Measurements from ENCODE around the gene C6orf89.

DNA sequence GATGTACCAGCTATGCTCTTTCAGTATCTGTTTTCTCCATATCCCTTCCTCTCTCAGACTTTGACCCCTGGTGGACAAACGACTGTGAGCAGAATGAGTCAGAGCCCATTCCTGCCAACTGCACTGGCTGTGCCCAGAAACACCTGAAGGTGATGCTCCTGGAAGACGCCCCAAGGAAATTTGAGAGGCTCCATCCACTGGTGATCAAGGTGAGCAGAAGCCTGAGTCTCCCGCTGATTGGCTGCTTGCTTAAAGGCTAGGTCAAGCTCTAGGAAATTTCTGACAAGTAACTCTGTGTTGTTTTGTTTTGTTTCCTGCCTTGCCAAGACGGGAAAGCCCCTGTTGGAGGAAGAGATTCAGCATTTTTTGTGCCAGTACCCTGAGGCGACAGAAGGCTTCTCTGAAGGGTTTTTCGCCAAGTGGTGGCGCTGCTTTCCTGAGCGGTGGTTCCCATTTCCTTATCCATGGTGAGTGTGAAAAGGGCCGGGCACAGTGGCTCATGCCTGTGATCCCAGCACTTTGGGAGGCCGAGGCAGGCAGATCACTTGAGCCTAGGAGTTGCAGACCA is 28.6 kb downstream of the C6orf89 start:
- TF ChIP-seq, protein P1, sequence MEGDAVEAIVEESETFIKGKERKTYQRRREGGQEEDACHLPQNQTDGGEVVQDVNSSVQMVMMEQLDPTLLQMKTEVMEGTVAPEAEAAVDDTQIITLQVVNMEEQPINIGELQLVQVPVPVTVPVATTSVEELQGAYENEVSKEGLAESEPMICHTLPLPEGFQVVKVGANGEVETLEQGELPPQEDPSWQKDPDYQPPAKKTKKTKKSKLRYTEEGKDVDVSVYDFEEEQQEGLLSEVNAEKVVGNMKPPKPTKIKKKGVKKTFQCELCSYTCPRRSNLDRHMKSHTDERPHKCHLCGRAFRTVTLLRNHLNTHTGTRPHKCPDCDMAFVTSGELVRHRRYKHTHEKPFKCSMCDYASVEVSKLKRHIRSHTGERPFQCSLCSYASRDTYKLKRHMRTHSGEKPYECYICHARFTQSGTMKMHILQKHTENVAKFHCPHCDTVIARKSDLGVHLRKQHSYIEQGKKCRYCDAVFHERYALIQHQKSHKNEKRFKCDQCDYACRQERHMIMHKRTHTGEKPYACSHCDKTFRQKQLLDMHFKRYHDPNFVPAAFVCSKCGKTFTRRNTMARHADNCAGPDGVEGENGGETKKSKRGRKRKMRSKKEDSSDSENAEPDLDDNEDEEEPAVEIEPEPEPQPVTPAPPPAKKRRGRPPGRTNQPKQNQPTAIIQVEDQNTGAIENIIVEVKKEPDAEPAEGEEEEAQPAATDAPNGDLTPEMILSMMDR (IDR thresholded peaks at IDR 0.05 in 2 of 3, conservative IDR thresholded peaks at IDR 0.05 in 1 of 3; ENCODE audit: borderline replicate concordance in 1 of 3, insufficient read depth in 1 of 3, low read depth in 2 of 3, low read length in 2 of 3): peak; percentile 36 to 54 (median 38); a peak in 5 of 6 replicates
- TF ChIP-seq POLR2A (IDR thresholded peaks at IDR 0.05; ENCODE audit: borderline replicate concordance, extremely low read depth, insufficient read depth, insufficient read length): no peak
- TF ChIP-seq YY1 (IDR thresholded peaks at IDR 0.05; ENCODE audit: extremely low read depth, insufficient replicate concordance, low read depth, low read length): no peak
- TF ChIP-seq ELF1 (IDR thresholded peaks at IDR 0.05; ENCODE audit: borderline replicate concordance, low read depth): no peak
- no peak for TF ChIP-seq EZH2phosphoT487 (IDR thresholded peaks at IDR 0.05; ENCODE audit: borderline replicate concordance)
- no peak for TF ChIP-seq EGR1 (IDR thresholded peaks at IDR 0.05; ENCODE audit: low read depth)
- TF ChIP-seq, protein P2, sequence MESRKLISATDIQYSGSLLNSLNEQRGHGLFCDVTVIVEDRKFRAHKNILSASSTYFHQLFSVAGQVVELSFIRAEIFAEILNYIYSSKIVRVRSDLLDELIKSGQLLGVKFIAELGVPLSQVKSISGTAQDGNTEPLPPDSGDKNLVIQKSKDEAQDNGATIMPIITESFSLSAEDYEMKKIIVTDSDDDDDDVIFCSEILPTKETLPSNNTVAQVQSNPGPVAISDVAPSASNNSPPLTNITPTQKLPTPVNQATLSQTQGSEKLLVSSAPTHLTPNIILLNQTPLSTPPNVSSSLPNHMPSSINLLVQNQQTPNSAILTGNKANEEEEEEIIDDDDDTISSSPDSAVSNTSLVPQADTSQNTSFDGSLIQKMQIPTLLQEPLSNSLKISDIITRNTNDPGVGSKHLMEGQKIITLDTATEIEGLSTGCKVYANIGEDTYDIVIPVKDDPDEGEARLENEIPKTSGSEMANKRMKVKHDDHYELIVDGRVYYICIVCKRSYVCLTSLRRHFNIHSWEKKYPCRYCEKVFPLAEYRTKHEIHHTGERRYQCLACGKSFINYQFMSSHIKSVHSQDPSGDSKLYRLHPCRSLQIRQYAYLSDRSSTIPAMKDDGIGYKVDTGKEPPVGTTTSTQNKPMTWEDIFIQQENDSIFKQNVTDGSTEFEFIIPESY (IDR thresholded peaks at IDR 0.05; ENCODE audit: extremely low read depth, insufficient replicate concordance, low read length): no peak
- TF ChIP-seq TCF7L2 (IDR thresholded peaks at IDR 0.05; ENCODE audit: borderline replicate concordance, extremely low read depth, insufficient read depth, insufficient read length): no peak
- no peak for TF ChIP-seq CEBPB (IDR thresholded peaks at IDR 0.05; ENCODE audit: low read depth)
- no peak for TF ChIP-seq EZH2 (IDR thresholded peaks at IDR 0.05)
- TF ChIP-seq FOSL1 (IDR thresholded peaks at IDR 0.05; ENCODE audit: low read depth): peak; percentile 51; the same call in 1 of the 2 replicates

Measured in HCT116 (cell line).